ENCODE data around the gene HRCT1. TPM values are rescaled to one million over a fixed set of nuclear protein-coding genes. Genes with fewer than 3 reads are reported as not detected.

HRCT1 gene
- total RNA-seq (2013) = not detected
- polyA plus RNA-seq (not detected), polyA minus RNA-seq (not detected in 2 replicates), total RNA-seq (0 to 0.15 (median 0) reads per million in 11 experiments)

- Histone ChIP-seq H2AFZ (ENCODE audit: insufficient read depth, low read depth, low read length, poor library complexity, severe bottlenecking) (peak within 1 kb of the TSS; percentile 55), H3K4me1 (ENCODE audit: control insufficient read depth in 1 of 2, insufficient read depth in 2 of 2, low read length in 2 of 2) (peaks cover 32 to 35% of the 10 kb centered on the region in 2 donors), H3K9me3 (replicated peaks in 1 of 2; ENCODE audit: control insufficient read depth in 1 of 2, insufficient read depth in 1 of 2, low read length in 2 of 2) (no peaks in the 10 kb centered on the region), H3K36me3 (replicated peaks in 1 of 2; ENCODE audit: control insufficient read depth in 1 of 2, insufficient read depth in 2 of 2, low read length in 2 of 2) (no peaks in the 10 kb centered on the region), H3K9ac (ENCODE audit: insufficient read depth, low read length, poor library complexity, severe bottlenecking) (peak within 1 kb of the TSS; percentile 6), H3K27ac (ENCODE audit: low read depth in 1 of 2, low read length in 2 of 2) (no peak within 1 kb of the TSS), H3K27me3 (ENCODE audit: control insufficient read depth in 2 of 2, insufficient read depth in 2 of 2, low read length in 2 of 2) (no peaks in the 10 kb centered on the region), H3K79me2 (ENCODE audit: insufficient read depth, low read length) (no peaks in the 10 kb centered on the region), H4K20me1 (ENCODE audit: insufficient read depth, low read length) (no peaks in the 10 kb centered on the region), H3K4me3 (replicated peaks in 1 of 3; ENCODE audit: low read depth in 2 of 3, low read length in 3 of 3) (no peak within 1 kb of the TSS), H3K4me2 (replicated peaks; ENCODE audit: extremely low read depth, low read length, poor library complexity, severe bottlenecking) (no peak within 1 kb of the TSS)
- peaks cover 39% of the 10 kb centered on the region for H3K4me1 Mint-ChIP-seq
- peak within 1 kb of the TSS in 3 of 7 donors; percentile 32 to 66 (median 48) for H3K27ac Mint-ChIP-seq
- intact Hi-C loops (cut with micrococcal nuclease) = no loop called here
- no peaks in the 10 kb centered on the region for H3K36me3 Mint-ChIP-seq
- no peak within 1 kb of the TSS for H3K4me3 Mint-ChIP-seq
- no peak for DNase-seq
- H3K9me3 Mint-ChIP-seq = peaks cover 0 to 2% (median 0%) of the 10 kb centered on the region in 7 donors
- H3K27me3 Mint-ChIP-seq (ENCODE audit: low read depth in 3 of 3) = peaks cover 6 to 18% (median 10%) of the 10 kb centered on the region in 3 donors
- no peak for TF ChIP-seq CTCF (IDR thresholded peaks at IDR 0.05)
- 86% methylated on average over 20 of the region's 30 CpGs for WGBS (ENCODE audit: insufficient coverage)
Measured at GRCh38 chr9:35905912-35906679, at the start of gene HRCT1. HRCT1 (plus strand) TSS chr9:35906202; CDS start chr9:35906288, 86 bp downstream.

GRCh38 chr9:35856206-35856605 is 49.8 kb upstream of the HRCT1 start:
- no peak for DNase-seq
- H3K4me1 Mint-ChIP-seq = peaks cover 22% of the 10 kb centered on the region
- Histone ChIP-seq H3K36me3 (replicated peaks in 1 of 2; ENCODE audit: control insufficient read depth in 1 of 2, insufficient read depth in 2 of 2, low read length in 2 of 2) (no peaks in the 10 kb centered on the region), H3K79me2 (ENCODE audit: insufficient read depth, low read length) (no peaks in the 10 kb centered on the region), H3K4me2 (replicated peaks; ENCODE audit: extremely low read depth, low read length, poor library complexity, severe bottlenecking) (no peak overlapping the region), H3K4me1 (ENCODE audit: control insufficient read depth in 1 of 2, insufficient read depth in 2 of 2, low read length in 2 of 2) (peaks cover 4 to 19% of the 10 kb centered on the region in 2 donors), H3K9ac (ENCODE audit: insufficient read depth, low read length, poor library complexity, severe bottlenecking) (no peak overlapping the region), H4K20me1 (ENCODE audit: insufficient read depth, low read length) (no peaks in the 10 kb centered on the region), H3K27me3 (ENCODE audit: control insufficient read depth in 2 of 2, insufficient read depth in 2 of 2, low read length in 2 of 2) (peaks cover 11 to 62% of the 10 kb centered on the region in 2 donors), H3K4me3 (replicated peaks in 1 of 3; ENCODE audit: low read depth in 2 of 3, low read length in 3 of 3) (no peak overlapping the region), H2AFZ (ENCODE audit: insufficient read depth, low read depth, low read length, poor library complexity, severe bottlenecking) (no peak overlapping the region), H3K9me3 (replicated peaks in 1 of 2; ENCODE audit: control insufficient read depth in 1 of 2, insufficient read depth in 1 of 2, low read length in 2 of 2) (no peaks in the 10 kb centered on the region), H3K27ac (ENCODE audit: low read depth in 1 of 2, low read length in 2 of 2) (no peak overlapping the region)
- peaks cover 0 to 4% (median 0%) of the 10 kb centered on the region in 7 donors for H3K9me3 Mint-ChIP-seq
- H3K4me3 Mint-ChIP-seq = peak overlapping the region in 1 of 2 donors; percentile 0
- TF ChIP-seq CTCF (IDR thresholded peaks at IDR 0.05) = no peak
- H3K27me3 Mint-ChIP-seq (ENCODE audit: low read depth in 3 of 3) = peaks cover 57 to 71% (median 57%) of the 10 kb centered on the region in 3 donors
- no peak overlapping the region for H3K27ac Mint-ChIP-seq
- WGBS (ENCODE audit: insufficient coverage) = 82% methylated on average over 3 of the region's 3 CpGs
- H3K36me3 Mint-ChIP-seq = peaks cover 0 to 6% of the 10 kb centered on the region in 2 donors
- intact Hi-C loops (cut with micrococcal nuclease) = loop anchor here in 1 of 2 donors (10.0 kb wide), 1 partner anchor 59 kb away; no protein-coding TSS in a partner anchor

Measured in CD14-positive monocyte (primary cell).